ENCODE results near the gene CACNA1C.

The CACNA1C gene

DNA sequence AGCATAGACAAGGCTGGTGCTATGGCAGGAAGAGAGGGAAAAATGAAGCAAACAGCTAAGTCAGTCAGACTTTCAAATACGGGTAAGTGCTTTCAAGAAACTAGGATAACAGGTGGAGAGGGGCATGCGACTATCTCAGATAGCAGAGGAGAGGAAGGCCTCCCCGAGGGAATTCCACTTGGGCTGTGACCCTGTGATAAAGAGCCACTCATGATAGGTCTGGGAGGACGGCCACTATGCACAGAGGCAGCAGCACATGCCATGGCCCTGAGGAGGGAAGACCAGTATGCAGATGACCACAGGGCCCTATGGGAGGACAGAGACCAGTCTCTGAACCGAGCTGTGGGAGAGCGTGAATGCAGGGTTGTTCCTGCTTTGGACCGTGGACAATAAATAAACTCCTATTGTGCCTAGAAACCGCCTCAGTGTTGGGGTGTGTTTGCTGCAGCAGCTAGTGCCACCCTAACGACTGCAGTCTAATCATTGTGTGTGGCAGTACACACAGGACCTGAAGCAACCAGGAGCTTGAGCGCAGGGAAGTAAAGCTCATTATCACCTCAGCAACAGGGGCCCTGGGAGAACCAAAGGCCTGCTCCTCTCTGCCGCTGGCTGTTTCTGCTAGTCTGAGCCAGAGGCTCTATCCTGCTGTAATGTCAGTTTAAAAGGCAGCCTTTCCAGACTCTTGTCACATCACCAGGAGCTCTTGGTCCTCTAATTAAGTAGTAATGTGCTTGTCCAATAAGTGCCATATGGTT is 119.1 kb downstream of the CACNA1C start:
- Histone ChIP-seq H3K4me3 (ENCODE audit: low read length) (no peak overlapping the region), H3K36me3 (ENCODE audit: control insufficient read depth, insufficient read depth, low read length) (no peaks in the 10 kb centered on the region), H3K9ac (ENCODE audit: low read length) (no peak overlapping the region), H3K9me3 (ENCODE audit: control insufficient read depth, low read length) (no peaks in the 10 kb centered on the region), H3K27me3 (ENCODE audit: control insufficient read depth, insufficient read depth, low read length) (no peaks in the 10 kb centered on the region), H3K4me1 (ENCODE audit: control insufficient read depth, insufficient read depth, low read length) (peaks cover 6% of the 10 kb centered on the region)

DNA sequence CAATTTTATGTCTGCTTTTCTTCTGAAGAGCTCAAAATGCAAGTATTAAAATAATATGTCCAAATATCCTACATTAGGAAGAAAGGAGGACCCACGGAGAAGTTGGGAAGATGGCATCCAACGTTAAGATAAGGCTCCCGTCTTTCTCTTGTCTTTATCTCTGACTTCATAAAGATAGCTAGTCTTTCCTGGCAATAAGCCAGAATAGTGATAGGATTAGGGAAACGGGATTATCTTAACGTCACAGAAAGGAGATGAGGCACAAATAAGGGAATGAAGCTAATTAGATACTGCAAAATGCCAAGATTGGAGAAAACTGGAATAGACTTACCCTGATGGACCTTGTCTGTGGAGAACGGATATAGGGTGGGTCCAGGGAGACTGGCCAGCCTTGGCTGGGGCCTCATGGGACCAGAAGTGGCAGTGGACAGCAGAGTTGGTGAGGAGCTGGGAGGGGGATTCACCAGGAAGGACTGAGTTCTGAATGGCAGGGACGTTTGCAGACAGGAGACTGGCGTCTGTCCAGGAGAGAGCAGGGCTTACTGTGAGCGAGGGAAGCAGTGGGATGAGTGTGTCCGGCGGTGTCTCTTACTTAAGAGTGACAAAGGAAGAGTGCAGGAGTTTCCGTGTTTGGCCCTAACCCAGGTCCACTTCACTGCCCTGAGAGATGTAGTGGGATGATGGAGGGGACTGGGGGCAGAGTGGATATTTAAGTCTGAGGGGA is 119.9 kb downstream of the CACNA1C start:
- peaks cover 6% of the 10 kb centered on the region for H3K4me1 ChIP-seq (ENCODE audit: control insufficient read depth, insufficient read depth, low read length)
- H3K4me3 ChIP-seq (ENCODE audit: low read length) = no peak overlapping the region
- no peaks in the 10 kb centered on the region for H3K9me3 ChIP-seq (ENCODE audit: control insufficient read depth, low read length)
- H3K36me3 ChIP-seq (ENCODE audit: control insufficient read depth, insufficient read depth, low read length) = no peaks in the 10 kb centered on the region
- H3K9ac ChIP-seq (ENCODE audit: low read length) = no peak overlapping the region
- no peaks in the 10 kb centered on the region for H3K27me3 ChIP-seq (ENCODE audit: control insufficient read depth, insufficient read depth, low read length)

DNA sequence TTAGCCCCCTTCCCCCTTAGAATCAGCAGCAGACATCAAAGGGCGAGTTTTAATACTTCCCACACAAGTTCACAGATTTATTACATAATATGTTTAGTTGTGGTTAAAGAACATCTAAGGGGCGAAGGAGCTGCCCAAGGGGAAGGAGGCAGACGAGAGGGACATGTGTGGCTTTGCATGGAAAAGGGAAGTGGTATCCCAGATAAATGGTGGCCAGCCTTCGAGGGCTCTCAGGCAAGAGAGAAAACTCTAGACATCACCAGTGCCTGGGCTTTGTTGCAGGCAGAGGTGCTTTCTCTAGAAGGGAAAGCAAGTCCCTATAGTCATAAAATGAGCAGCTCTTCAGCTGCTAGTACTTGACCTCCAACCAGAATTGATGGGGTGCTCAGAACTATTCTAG is 121.2 kb downstream of the CACNA1C start:
- H3K27me3 ChIP-seq (ENCODE audit: control insufficient read depth, insufficient read depth, low read length) = no peaks in the 10 kb centered on the region
- H3K9ac ChIP-seq (ENCODE audit: low read length) = no peak overlapping the region
- H3K36me3 ChIP-seq (ENCODE audit: control insufficient read depth, insufficient read depth, low read length) = no peaks in the 10 kb centered on the region
- H3K4me3 ChIP-seq (ENCODE audit: low read length) = no peak overlapping the region
- H3K4me1 ChIP-seq (ENCODE audit: control insufficient read depth, insufficient read depth, low read length) = peaks cover 6% of the 10 kb centered on the region
- H3K9me3 ChIP-seq (ENCODE audit: control insufficient read depth, low read length) = no peaks in the 10 kb centered on the region

DNA sequence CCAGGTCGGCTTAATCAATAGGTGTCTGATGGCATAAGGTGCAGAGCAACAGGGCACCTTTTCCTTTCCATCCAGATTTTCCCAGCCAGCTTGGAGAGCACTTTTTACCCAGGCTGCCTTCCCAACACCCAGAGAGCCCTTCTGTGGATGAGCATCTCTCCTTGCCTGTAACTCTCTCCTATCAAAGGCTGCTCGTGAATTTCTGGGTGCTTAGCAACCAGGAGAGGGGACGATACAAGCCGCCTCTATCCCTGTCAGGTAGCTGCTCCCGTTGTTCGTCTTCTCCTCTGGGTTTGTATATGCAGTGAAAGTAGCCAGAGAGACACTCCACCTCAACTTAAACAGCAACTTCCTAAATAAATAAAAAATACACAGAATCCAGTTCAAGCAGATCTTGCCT is 124.2 kb downstream of the CACNA1C start:
- no peaks in the 10 kb centered on the region for H3K36me3 ChIP-seq (ENCODE audit: control insufficient read depth, insufficient read depth, low read length)
- H3K4me1 ChIP-seq (ENCODE audit: control insufficient read depth, insufficient read depth, low read length) = peaks cover 6% of the 10 kb centered on the region
- H3K27me3 ChIP-seq (ENCODE audit: control insufficient read depth, insufficient read depth, low read length) = no peaks in the 10 kb centered on the region
- no peak overlapping the region for H3K9ac ChIP-seq (ENCODE audit: low read length)
- no peaks in the 10 kb centered on the region for H3K9me3 ChIP-seq (ENCODE audit: control insufficient read depth, low read length)
- no peak overlapping the region for H3K4me3 ChIP-seq (ENCODE audit: low read length)

DNA sequence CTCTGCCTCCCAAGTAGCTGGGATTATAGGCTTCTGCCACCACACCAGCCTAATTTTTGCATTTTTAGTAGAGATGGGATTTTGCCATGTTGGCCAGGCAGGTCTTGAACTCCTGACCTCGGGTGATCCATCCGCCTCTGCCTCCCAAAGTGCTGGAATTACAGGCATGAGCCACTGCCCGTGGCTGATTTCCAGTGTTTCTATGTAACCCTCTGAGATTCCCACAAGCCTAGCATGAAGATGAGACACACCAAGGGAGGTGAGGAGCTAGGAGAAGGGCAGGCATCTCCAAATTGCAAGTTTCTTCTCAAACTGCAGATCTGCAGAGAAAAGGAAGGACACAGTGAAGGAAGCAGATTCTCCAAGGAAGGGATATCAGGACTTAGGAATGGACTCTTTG is 125.0 kb downstream of the CACNA1C start:
- no peaks in the 10 kb centered on the region for H3K36me3 ChIP-seq (ENCODE audit: control insufficient read depth, insufficient read depth, low read length)
- peaks cover 1% of the 10 kb centered on the region for H3K4me1 ChIP-seq (ENCODE audit: control insufficient read depth, insufficient read depth, low read length)
- H3K9me3 ChIP-seq (ENCODE audit: control insufficient read depth, low read length) = no peaks in the 10 kb centered on the region
- no peaks in the 10 kb centered on the region for H3K27me3 ChIP-seq (ENCODE audit: control insufficient read depth, insufficient read depth, low read length)
- no peak overlapping the region for H3K4me3 ChIP-seq (ENCODE audit: low read length)
- no peak overlapping the region for H3K9ac ChIP-seq (ENCODE audit: low read length)

DNA sequence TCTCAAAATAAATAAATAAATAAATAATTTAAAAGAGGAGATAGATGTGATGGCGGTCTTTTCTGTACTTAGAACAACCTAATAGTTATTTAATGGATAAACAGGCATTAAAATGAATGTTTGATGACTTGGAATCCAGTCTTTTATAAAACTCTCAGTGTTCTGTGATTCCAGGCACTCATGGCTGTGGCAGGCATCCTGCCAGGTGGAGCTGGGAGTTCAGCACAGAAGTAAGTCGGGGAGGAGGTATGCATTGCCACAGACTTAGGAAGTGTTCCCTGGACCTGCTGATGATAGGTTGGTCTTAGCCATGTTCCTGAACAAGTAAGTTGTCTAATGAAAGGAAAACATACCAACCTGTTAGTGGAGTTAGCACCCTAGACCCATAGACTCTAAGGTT is 126.3 kb downstream of the CACNA1C start:
- no peaks in the 10 kb centered on the region for H3K27me3 ChIP-seq (ENCODE audit: control insufficient read depth, insufficient read depth, low read length)
- H3K9me3 ChIP-seq (ENCODE audit: control insufficient read depth, low read length) = no peaks in the 10 kb centered on the region
- no peaks in the 10 kb centered on the region for H3K36me3 ChIP-seq (ENCODE audit: control insufficient read depth, insufficient read depth, low read length)
- no peaks in the 10 kb centered on the region for H3K4me1 ChIP-seq (ENCODE audit: control insufficient read depth, insufficient read depth, low read length)
- H3K9ac ChIP-seq (ENCODE audit: low read length) = no peak overlapping the region
- no peak overlapping the region for H3K4me3 ChIP-seq (ENCODE audit: low read length)

DNA sequence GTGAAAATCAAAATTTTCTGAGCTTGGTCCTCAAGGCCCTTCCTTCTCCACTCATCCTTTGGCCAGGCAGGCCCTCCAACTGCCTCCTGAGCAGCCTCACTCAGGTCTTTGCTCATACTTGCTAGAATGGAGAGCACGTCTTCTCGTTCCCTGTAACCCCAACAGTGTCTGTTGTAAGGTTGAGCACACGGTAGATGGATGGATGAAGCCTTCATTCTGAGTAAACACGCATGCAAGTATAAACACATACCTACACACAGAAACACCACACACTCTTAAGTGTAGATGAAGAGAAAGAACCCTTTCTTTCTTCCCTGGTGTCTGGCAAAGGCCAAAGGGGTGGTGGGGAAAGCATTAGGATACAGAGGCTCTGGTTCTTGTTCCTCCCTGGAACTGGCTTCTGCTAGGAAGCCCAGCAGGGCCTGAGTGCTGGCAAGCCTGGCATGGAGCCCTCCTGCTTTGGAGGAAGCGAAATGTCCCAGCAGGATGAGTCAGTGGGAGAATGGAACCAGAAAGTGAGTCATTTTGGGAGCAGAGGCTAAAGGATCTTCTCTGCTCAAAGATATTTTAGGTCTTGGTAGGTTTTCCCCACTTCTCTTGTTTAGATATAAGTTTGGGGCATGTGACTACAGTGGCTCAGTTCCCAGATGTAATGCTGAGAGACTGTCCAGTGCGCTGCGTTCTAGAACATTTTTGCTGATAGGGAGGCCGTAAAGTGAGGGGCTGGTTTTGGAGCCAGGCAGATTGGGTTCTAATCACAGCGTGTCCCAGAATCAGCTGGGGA is 127.4 kb downstream of the CACNA1C start:
- no peak overlapping the region for H3K4me3 ChIP-seq (ENCODE audit: low read length)
- H3K27me3 ChIP-seq (ENCODE audit: control insufficient read depth, insufficient read depth, low read length) = no peaks in the 10 kb centered on the region
- no peaks in the 10 kb centered on the region for H3K9me3 ChIP-seq (ENCODE audit: control insufficient read depth, low read length)
- H3K9ac ChIP-seq (ENCODE audit: low read length) = no peak overlapping the region
- no peaks in the 10 kb centered on the region for H3K4me1 ChIP-seq (ENCODE audit: control insufficient read depth, insufficient read depth, low read length)
- no peaks in the 10 kb centered on the region for H3K36me3 ChIP-seq (ENCODE audit: control insufficient read depth, insufficient read depth, low read length)

DNA sequence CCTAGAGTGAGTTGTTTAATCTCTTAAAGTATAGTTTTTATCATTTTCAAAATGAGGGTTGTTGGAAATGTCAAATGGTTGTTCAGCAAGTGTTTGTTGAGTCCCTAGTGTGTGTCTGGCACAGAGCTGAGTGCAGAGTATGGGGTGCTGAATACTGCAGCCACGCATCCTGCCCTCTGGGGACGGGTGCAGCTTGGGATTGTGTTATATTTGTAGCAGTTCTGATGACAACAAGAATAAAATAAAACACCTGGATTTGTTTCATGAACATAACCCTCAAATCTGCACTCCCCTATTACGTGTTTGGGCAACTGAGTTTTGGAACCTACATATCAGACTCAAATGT is 127.9 kb downstream of the CACNA1C start:
- Histone ChIP-seq H3K36me3 (ENCODE audit: control insufficient read depth, insufficient read depth, low read length) (no peaks in the 10 kb centered on the region), H3K9ac (ENCODE audit: low read length) (no peak overlapping the region), H3K27me3 (ENCODE audit: control insufficient read depth, insufficient read depth, low read length) (no peaks in the 10 kb centered on the region), H3K9me3 (ENCODE audit: control insufficient read depth, low read length) (no peaks in the 10 kb centered on the region), H3K4me3 (ENCODE audit: low read length) (no peak overlapping the region), H3K4me1 (ENCODE audit: control insufficient read depth, insufficient read depth, low read length) (no peaks in the 10 kb centered on the region)

DNA sequence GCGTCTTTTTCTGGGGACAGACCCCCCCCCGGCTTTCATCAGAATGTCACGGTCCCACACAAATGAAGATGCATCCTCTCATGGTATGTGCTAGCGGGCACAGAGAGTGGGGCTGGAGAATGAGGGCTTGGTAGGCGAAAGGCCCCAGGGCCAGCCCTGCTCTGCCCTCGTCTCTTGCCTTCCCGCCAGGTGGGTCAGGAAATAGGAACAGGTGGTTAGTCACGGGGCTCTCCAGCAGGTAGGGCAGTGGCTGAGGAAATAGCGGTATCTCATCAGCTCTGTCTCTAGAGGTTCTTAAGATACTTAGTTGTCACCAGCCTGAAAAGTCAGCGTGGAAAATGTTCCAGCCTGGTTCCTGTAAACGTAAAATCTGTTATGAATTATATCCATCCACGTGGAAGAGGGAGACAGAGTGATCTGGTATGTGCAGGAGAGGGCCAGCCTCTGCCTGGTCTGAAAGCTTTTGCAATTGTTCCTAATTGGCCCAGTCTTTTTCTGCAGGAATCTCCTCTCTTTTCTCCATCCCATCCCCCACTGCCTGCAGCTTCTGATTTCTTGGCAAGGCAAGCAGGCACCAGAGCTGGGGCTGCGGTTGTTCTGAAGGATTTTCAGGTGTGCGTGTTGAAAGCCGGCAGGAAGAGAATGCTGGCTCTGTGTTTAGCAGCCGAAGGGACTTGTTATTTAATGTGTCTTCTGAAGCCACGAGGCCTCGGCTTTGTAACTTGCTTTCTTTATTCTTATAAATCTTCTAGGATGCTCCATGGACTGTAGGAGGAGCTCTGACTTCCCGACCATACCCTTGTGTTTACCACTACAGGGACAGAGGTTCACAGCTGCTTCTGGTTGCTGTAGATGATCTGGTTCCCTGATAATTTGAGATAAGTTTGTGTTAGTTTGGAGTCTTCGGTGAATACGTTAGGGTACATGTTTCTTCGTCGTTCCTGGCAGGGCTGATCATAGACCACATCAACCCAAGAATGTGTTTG is 131.1 kb downstream of the CACNA1C start:
- H3K36me3 ChIP-seq (ENCODE audit: control insufficient read depth, insufficient read depth, low read length) = no peaks in the 10 kb centered on the region
- H3K9ac ChIP-seq (ENCODE audit: low read length) = no peak overlapping the region
- no peaks in the 10 kb centered on the region for H3K4me1 ChIP-seq (ENCODE audit: control insufficient read depth, insufficient read depth, low read length)
- H3K9me3 ChIP-seq (ENCODE audit: control insufficient read depth, low read length) = no peaks in the 10 kb centered on the region
- H3K4me3 ChIP-seq (ENCODE audit: low read length) = no peak overlapping the region
- no peaks in the 10 kb centered on the region for H3K27me3 ChIP-seq (ENCODE audit: control insufficient read depth, insufficient read depth, low read length)

DNA sequence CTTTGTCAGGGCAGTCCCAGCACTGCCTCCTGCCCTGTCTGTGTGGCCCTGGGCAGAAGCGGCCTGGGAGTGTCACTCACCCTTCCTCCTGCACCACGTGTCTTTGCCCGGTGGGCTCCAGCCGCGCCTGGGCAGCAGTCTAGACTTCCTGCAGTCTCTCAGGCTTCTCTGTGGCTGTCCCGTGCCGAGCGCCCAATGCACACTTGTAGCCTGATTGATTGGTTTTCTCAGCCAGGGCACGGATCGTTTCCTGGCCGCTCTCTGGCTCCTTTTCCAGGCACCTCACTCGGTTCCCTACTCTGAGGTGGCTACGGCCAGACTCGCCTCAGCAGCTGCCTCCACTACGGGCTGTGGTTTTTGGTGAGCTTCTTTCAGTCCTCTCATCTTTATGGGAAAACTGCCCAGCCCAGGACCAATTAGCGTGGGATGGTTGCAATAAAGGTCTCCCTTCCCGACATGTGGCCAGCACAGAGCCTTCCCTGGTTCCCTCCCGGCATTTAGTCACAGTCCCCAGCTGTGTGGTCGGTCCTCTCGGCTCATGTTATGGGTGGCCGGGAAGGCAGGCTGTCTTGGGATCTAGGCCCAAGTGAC is 133.1 kb downstream of the CACNA1C start:
- Histone ChIP-seq H3K36me3 (ENCODE audit: control insufficient read depth, insufficient read depth, low read length) (no peaks in the 10 kb centered on the region), H3K9me3 (ENCODE audit: control insufficient read depth, low read length) (no peaks in the 10 kb centered on the region), H3K27me3 (ENCODE audit: control insufficient read depth, insufficient read depth, low read length) (no peaks in the 10 kb centered on the region), H3K9ac (ENCODE audit: low read length) (no peak overlapping the region), H3K4me3 (ENCODE audit: low read length) (no peak overlapping the region), H3K4me1 (ENCODE audit: control insufficient read depth, insufficient read depth, low read length) (no peaks in the 10 kb centered on the region)

DNA sequence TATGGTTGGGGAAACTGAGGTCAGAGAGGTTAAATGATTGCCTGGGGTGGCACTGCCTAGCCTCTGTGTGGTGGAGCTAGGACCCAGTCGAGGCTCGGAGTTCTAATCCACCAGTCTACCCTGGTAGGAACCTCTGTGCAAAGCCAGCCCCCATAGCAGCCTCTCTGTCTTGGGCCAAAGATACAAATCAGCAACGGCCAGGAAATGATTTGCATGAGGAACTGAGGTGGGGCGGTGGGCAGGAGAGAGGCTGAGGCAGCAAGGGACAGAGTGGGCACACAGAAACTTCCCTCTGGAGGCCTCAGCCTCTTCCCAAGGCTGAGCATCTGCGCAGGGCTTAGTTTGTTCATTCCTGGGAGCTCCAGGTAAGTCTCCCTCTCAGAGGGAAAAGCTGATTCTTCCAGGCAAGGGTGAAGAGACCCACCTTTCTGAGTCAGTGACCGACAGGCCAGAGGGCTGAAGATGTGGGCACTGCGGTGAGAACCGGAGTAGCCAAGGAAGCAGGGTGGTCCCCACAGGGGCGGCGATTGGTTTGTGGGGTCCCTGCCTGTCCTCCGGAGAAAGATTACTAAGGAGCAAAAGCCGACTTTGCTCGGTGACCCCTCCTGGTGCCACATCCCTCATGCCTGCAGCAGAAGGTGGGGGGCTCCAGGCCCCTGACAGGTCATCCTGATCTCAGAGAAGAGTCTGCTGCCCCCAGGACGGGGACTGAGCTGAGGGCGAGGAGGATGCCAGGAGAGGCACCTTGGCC is 134.6 kb downstream of the CACNA1C start:
- Histone ChIP-seq H3K27me3 (ENCODE audit: control insufficient read depth, insufficient read depth, low read length) (no peaks in the 10 kb centered on the region), H3K4me1 (ENCODE audit: control insufficient read depth, insufficient read depth, low read length) (no peaks in the 10 kb centered on the region), H3K9ac (ENCODE audit: low read length) (no peak overlapping the region), H3K4me3 (ENCODE audit: low read length) (no peak overlapping the region), H3K36me3 (ENCODE audit: control insufficient read depth, insufficient read depth, low read length) (no peaks in the 10 kb centered on the region), H3K9me3 (ENCODE audit: control insufficient read depth, low read length) (no peaks in the 10 kb centered on the region)

All from mucosa of stomach (tissue), 1 donor.